GM18867 (cell line): ENCODE results near the gene PRPSAP2.
A peak's percentile ranks its signal among the peaks of the same experiment; 100 is the strongest.
"Not testable (repeated sequence)": the region's sequence is repeated elsewhere in the genome, so short reads cannot be mapped to it uniquely, and the experiment has no call there.

ENCODE experiments used
- ATAC-seq: cut with Tn5 transposase; IDR thresholded peaks from one replicate; pipeline ENCODE4 v1.9.1; 2021; ENCODE audit warnings: mild to moderate bottlenecking, moderate library complexity; ENCODE audit not compliant: unreplicated experiment

PRPSAP2 gene, protein sequence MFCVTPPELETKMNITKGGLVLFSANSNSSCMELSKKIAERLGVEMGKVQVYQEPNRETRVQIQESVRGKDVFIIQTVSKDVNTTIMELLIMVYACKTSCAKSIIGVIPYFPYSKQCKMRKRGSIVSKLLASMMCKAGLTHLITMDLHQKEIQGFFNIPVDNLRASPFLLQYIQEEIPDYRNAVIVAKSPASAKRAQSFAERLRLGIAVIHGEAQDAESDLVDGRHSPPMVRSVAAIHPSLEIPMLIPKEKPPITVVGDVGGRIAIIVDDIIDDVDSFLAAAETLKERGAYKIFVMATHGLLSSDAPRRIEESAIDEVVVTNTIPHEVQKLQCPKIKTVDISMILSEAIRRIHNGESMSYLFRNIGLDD

GRCh38 chr17:18857864-18858566, at the start of gene PRPSAP2:
TSS of gene PRPSAP2 (plus strand) at chr17:18858131. CDS start at chr17:18865834, 7,703 bp downstream.
- ATAC-seq = peak; percentile 50

DNA sequence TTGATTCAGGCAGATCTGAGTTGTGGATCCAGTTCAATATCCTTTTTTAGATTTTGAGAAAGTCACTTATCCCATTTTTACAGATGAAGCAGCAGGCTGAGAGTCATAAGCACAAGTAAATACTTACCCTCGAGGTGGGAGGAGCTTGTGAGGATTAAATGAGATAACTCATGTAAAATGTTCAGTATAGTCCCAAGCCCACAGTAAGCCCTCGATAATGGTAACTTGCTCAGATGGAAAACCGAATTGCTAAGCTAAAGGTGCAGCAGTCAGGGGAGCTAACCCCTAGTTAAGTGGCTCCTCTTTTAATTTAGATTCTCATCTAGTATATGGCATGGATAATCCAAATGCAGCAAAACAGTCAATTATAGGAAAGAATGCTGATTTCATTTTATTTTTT, 42.0 kb upstream of the PRPSAP2 start:
- not testable (repeated sequence) for ATAC-seq

DNA sequence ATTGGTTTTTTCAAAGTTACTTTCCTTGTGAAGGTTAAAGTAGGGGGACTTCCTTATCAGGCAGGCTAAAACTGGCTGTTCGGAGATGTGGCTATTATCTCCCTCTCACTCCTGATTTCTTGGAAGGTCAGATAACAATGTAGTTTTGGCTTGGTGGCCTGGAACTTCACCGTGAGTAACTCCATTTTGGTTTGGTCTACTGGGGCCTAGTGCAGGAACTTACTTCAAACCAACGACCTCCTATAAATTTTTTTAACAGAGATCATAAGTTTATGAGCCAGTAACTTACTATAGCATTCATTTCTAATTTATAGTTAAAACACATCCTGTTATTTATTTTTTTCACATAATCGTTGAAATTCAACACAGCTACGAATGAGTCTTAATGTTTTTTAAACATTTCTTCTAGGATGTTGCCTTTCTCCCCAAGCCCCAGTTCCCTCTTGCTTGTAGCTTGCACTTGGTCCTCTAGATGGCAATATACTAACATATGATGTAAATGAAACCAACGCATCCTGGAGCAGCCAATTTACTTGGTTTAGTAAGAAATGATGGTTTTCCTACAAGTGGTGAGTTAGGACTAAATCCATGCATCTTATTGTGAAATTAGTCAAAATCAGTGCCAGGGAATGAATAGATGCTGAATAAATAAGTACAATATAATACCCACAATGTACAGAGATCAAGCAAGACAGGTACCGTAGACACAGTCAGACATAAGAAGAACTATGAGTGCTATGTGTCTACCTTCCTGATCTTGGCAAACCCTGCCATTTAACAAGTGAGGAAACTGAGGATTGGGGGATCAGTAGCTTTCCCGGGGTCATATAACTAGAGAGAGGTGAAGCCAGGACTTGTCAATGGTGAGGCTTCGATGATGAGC, 41.2 kb upstream of the PRPSAP2 start:
- ATAC-seq = not testable (repeated sequence)

DNA sequence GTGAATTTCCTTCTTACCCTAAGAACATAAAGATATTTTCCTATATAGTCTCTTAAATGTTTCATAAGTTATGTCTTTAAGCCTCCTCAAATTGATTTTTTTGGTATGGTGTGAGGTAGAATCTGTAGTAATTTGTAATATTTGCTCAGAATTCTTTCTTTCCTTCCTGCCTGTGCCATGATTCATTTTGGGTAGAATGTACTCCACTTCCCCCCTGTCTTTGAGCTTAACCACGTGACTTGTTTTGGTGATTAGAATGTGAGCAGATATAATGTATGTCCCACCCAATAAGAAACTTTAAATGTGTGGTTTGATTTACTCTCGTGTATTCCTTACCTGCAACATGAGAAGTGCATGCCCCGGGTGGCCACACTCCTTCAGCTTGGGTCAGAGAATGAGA, 36.5 kb upstream of the PRPSAP2 start:
- ATAC-seq = not testable (repeated sequence)

GRCh38 chr17:18827613-18828012, 30.3 kb upstream of the PRPSAP2 start:
- ATAC-seq = not testable (repeated sequence)

DNA sequence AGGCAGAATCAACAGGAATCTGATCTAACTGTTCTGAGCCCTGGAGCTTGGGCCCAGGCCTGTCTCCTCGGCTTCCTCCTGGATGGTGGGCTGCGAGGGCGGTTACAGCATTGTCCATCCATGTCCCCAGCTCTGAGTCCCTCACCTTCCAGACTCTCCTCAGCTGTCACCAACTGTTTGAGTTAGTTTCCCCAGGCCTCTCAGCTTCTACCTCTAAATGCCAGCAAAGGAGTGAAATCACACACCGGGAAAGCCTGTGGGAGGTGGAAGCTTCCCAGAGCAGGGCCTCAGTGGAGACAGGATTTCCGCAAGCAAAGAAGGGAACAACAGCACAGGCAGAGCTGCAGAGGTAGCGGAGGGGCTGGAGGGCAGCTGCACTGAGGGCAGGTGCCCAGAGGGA, 9.4 kb upstream of the PRPSAP2 start:
- ATAC-seq = no peak

DNA sequence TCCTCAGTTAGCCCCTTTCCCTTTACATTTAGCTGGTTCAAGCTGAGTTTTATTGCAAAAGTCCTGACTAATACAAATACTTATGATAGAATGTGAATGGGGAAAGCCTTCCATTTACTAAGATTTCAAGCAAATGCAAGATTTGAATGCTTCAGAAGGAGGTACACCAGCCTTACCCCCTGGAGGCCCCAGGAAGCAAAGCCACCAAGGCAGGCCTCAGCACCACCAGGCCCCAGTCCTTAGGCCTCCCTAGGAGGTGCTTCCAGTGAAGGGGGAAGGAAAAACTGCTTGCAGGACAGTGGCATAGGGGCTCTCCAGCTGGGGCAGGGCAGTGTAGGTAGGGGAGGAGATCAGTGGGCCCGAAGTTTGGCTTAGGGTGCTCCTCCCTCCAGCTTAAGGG, 7.3 kb upstream of the PRPSAP2 start:
- ATAC-seq = no peak

DNA sequence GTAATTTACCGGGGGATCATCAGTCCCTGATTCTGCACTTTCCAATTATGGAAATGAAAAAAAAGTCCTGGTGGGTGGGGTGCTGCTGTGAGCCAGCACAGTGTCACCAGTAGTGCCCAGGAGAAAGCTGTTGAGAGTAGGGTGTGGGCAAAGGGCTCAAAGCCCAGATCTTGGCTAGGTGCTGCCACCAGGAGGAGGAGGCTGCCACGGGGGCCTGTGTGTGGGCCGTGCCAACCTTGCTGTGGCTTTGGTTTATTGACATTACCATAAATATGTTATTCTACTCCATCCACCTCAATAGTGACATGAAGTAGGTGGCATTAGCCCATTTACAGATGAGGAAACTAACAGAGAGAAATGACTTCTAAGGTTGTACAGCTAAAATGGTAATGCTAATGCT, 6.7 kb upstream of the PRPSAP2 start:
- no peak for ATAC-seq

DNA sequence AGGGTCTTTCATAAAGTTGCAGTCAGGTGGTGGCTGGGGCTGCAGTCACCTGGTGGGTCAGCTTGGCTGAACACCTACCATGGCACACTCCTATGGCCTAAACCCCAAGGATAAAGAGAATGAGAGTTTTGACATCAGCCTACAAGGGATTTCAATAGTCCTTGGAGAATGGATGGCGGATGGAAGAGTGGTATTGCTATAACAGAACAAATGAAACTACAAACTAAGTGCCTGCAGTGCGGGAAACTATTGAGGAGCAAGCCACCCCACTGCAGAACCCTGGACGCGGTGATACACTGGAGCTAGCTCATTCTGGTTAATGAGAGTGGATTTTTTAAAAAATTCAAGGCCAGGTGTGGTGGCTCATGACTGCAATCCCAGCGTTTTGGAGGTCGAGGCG, 3.0 kb upstream of the PRPSAP2 start:
- no peak for ATAC-seq

- peak; percentile 72 for ATAC-seq
These were observed 1.9 kb upstream of the PRPSAP2 start for GRCh38 chr17:18855831-18856569.

GRCh38 chr17:18856570-18856915, 1.4 kb upstream of the PRPSAP2 start:
- ATAC-seq = no peak

GRCh38 chr17:18858567-18859245, 775 bp downstream of the PRPSAP2 start:
- ATAC-seq = no peak

DNA sequence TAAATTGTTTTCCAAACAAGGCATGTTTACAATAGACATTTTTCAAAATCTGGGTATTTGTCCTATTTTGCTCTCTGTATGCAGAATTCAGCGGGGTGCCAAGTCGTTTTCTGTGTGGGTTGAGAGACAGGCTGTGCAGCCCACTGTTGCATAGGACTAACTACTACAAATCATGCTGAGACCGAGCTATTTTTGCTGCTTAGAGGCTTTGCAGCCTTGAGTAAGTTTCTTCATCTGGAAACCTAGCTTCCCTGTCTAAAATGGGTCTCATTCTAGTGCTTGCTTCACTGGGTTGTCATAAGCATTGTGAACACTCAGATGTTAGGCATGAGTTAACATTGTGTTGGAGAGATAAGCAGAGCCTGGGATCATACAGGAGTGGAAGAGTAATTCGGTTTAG, 1.3 kb downstream of the PRPSAP2 start:
- ATAC-seq = no peak

DNA sequence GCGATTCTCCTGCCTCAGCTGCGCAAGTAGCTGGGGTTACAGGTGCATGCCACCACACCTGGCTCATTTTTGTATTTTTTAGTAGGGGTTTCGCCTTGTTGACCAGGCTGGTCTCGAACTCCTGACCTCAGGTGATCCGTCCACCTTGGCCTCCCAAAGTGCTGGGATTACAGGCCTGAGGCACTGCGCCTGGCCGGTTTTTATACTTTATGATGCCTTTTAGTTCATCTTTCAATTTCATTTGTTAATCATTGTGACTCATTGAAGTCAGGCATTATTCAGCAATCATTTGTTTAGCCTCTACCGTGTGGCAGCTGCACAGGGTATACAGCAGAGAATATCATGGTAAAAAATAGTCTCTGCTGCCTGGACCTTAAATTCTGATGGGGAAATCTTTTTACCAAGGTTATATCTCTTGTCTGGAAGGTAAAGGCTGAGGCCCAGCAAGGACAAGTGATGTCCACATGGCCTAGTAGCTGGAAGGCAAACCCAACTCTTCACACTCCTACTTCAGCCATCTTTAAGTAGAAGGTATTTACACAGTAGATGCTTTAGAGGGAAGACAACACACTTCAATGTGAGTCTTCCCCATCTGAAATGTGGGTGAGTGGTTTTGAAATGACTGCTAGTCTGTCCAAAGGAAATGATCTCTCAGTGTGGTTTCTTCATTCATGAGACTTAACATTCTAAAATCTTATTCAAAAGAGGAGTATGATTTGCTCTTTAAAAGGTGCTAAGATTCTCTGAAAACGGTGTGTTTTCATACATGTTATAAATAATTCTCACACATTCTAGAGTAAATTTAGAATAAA, 2.4 kb downstream of the PRPSAP2 start:
- peak; percentile 38 for ATAC-seq

DNA sequence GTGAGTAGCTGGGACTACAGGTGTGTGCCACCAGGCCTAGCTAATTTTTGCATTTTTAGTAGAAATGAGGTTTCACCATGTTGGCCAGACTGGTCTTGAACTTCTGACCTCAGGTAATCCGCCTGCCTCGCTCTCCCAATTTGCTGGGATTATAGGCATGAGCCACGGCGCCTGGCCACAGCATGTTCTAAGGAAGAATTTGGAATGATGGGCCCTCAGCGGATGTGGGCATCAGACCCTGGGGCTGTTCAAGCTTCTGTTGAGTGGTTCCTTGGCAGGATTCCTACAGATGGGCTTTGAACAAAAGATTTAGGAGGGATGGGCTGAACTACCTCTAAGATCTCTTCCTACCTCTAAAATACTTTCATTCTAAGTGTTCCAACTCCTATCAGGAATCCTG, 4.1 kb downstream of the PRPSAP2 start:
- ATAC-seq = no peak

GRCh38 chr17:18864996-18865395, 7.1 kb downstream of the PRPSAP2 start:
- not testable (repeated sequence) for ATAC-seq

GRCh38 chr17:18866866-18867813, 9.2 kb downstream of the PRPSAP2 start:
- no peak for ATAC-seq

- ATAC-seq = no peak
These were observed 19.2 kb downstream of the PRPSAP2 start for GRCh38 chr17:18877104-18877645.
